Natural killer cell (primary cell): Measurements from ENCODE around the gene TREM1. TPM values are rescaled to one million over a fixed set of nuclear protein-coding genes. Genes with fewer than 3 reads are reported as not detected.
A peak's percentile ranks its signal among the peaks of the same experiment; 100 is the strongest.

Experiments
- ATAC-seq, 3 donors: fragments of 150-1000 bp in 2 of 3; fragments of 200-7000 bp in 1 of 3; cut with Tn5 transposase; 1 replicate in 1 of 3; 2 replicates in 2 of 3; pipeline ENCODE4 v1.10.0; 2021; ENCODE audit warnings: mild to moderate bottlenecking in 2 of 3, moderate library complexity in 2 of 3
- DNase-seq, 2 donors: peaks; one replicate each; pipeline versions ENCODE4 v3.0.0 to v3.0.0-alpha.2; 2013 to 2021; ENCODE audit warnings: mixed read lengths in 1 of 2
- H3K27ac ChIP-seq: one replicate; pipeline ENCODE4 v1.5.1; 2013; ENCODE audit warnings: mild to moderate bottlenecking, low read length
- H3K27me3 ChIP-seq: one replicate; pipeline ENCODE4 v1.6.1; 2013; ENCODE audit warnings: low read length; ENCODE audit not compliant: control insufficient read depth, insufficient read depth
- H3K36me3 ChIP-seq: one replicate; pipeline ENCODE4 v1.6.1; 2013; ENCODE audit warnings: low read length; ENCODE audit not compliant: control insufficient read depth, insufficient read depth
- H3K4me1 ChIP-seq: one replicate; pipeline ENCODE4 v1.6.1; 2013; ENCODE audit warnings: low read length; ENCODE audit not compliant: control insufficient read depth, insufficient read depth
- H3K4me3 ChIP-seq: one replicate; pipeline ENCODE4 v1.5.1; 2013; ENCODE audit warnings: low read length
- H3K9me3 ChIP-seq: one replicate; pipeline ENCODE4 v1.6.1; 2013; ENCODE audit warnings: low read length; ENCODE audit not compliant: control insufficient read depth, insufficient read depth
- H3K27ac Mint-ChIP-seq, 2 donors: one replicate each; pipeline ENCODE4 v1.8.0; 2022; ENCODE audit warnings: mild to moderate bottlenecking in 2 of 2, mixed read lengths in 2 of 2, moderate library complexity in 1 of 2
- H3K27me3 Mint-ChIP-seq, 2 donors: one replicate each; pipeline ENCODE4 v1.8.0; 2022; ENCODE audit warnings: low read depth in 2 of 2, mixed read lengths in 2 of 2
- H3K36me3 Mint-ChIP-seq: one replicate; pipeline ENCODE4 v1.8.0; 2022; ENCODE audit warnings: mixed read lengths
- H3K4me1 Mint-ChIP-seq, 2 donors: one replicate each; pipeline ENCODE4 v1.8.0; 2022; ENCODE audit warnings: mixed read lengths in 2 of 2
- H3K4me3 Mint-ChIP-seq: one replicate; pipeline ENCODE4 v1.8.0; 2022; ENCODE audit warnings: mild to moderate bottlenecking, moderate library complexity, mixed read lengths
- H3K9me3 Mint-ChIP-seq, 2 donors: one replicate each; pipeline ENCODE4 v1.8.0; 2022; ENCODE audit warnings: mixed read lengths in 2 of 2
- CTCF ChIP-seq: fragments of 200-600 bp; IDR thresholded peaks from one replicate; pipeline ENCODE4 v1.8.0; 2022; ENCODE audit warnings: antibody characterized with exemption
- WGBS: methylation state at CpG from one replicate; pipeline ENCODE4 v1.1.7; 2013; ENCODE audit warnings: missing lambda C conversion rate; ENCODE audit not compliant: insufficient coverage; 5-methylcytosine and 5-hydroxymethylcytosine counted together
- intact Hi-C: fragments of 100-400 bp; cut with micrococcal nuclease; formaldehyde crosslinking; loops from one replicate; pipeline ENCODE4 v1.14.2; 2022
- total RNA-seq, 4 donors: library from RNA; stranded (reverse); fragments of 120-200 nt in 1 of 4; gene quantifications; one replicate each; pipeline versions ENCODE4 v1.2.3 to v1.2.4, GENCODE V29; 2013 to 2022

TREM1 gene
- total RNA-seq, 3 donors from 2014 or later (not counting 1 experiment from before 2014, with no cell fraction given) = 9.5 to 44.2 (median 9.8) TPM

GRCh38 chr6:41331401-41332150 is 45.1 kb upstream of the TREM1 start:
- Histone ChIP-seq H3K4me3 (no peak overlapping the region), H3K36me3 (no peaks in the 10 kb centered on the region), H3K27ac (no peak overlapping the region), H3K27me3 (no peaks in the 10 kb centered on the region), H3K9me3 (no peaks in the 10 kb centered on the region), H3K4me1 (peaks cover 56% of the 10 kb centered on the region)
- H3K36me3 Mint-ChIP-seq = no peaks in the 10 kb centered on the region
- 96% methylated on average over 11 of the region's 11 CpGs for WGBS
- TF ChIP-seq CTCF = no peak
- peaks cover 47 to 56% of the 10 kb centered on the region in 2 donors for H3K4me1 Mint-ChIP-seq
- no peak for DNase-seq
- H3K27me3 Mint-ChIP-seq = peaks cover 2 to 6% of the 10 kb centered on the region in 2 donors
- no peaks in the 10 kb centered on the region for H3K9me3 Mint-ChIP-seq
- H3K4me3 Mint-ChIP-seq = peak overlapping the region; percentile 62
- intact Hi-C loops = loop anchor here (5.0 to 10.0 kb wide), 2 partner anchors 113 to 259 kb away; partner anchors contain the start of genes NFYA and OARD1
- peak overlapping the region; percentile 90 to 96 for H3K27ac Mint-ChIP-seq
- no peak for ATAC-seq

GRCh38 chr6:41327177-41327576 is 40.7 kb upstream of the TREM1 start:
- no peak overlapping the region for H3K27ac Mint-ChIP-seq
- no peaks in the 10 kb centered on the region for H3K36me3 Mint-ChIP-seq
- intact Hi-C loops = no loop called here
- WGBS = 100% methylated on average over 1 of the region's 2 CpGs
- peaks cover 13% of the 10 kb centered on the region in 2 donors for H3K4me1 Mint-ChIP-seq
- no peak overlapping the region for H3K4me3 ChIP-seq
- no peaks in the 10 kb centered on the region for H3K9me3 ChIP-seq
- H3K27ac ChIP-seq = no peak overlapping the region
- H3K36me3 ChIP-seq = no peaks in the 10 kb centered on the region
- H3K27me3 ChIP-seq = peaks cover 2% of the 10 kb centered on the region
- DNase-seq (no peak), ATAC-seq (no peak)
- H3K4me3 Mint-ChIP-seq = no peak overlapping the region
- peaks cover 13 to 14% of the 10 kb centered on the region in 2 donors for H3K27me3 Mint-ChIP-seq
- TF ChIP-seq CTCF = no peak
- peaks cover 12% of the 10 kb centered on the region for H3K4me1 ChIP-seq
- no peaks in the 10 kb centered on the region for H3K9me3 Mint-ChIP-seq

GRCh38 chr6:41326092-41326491 is 39.6 kb upstream of the TREM1 start:
- no peaks in the 10 kb centered on the region for H3K36me3 ChIP-seq
- Mint-ChIP-seq H3K4me1 (peaks cover 2% of the 10 kb centered on the region in 2 donors), H3K27me3 (peaks cover 13 to 17% of the 10 kb centered on the region in 2 donors), H3K36me3 (no peaks in the 10 kb centered on the region), H3K27ac (no peak overlapping the region), H3K9me3 (no peaks in the 10 kb centered on the region), H3K4me3 (no peak overlapping the region)
- ATAC-seq (no peak), DNase-seq (no peak)
- no peaks in the 10 kb centered on the region for H3K9me3 ChIP-seq
- no peak for TF ChIP-seq CTCF
- H3K27ac ChIP-seq = no peak overlapping the region
- H3K4me1 ChIP-seq = peaks cover 1% of the 10 kb centered on the region
- WGBS = 91% methylated on average over 9 of the region's 9 CpGs
- intact Hi-C loops = no loop called here
- H3K4me3 ChIP-seq = no peak overlapping the region
- peaks cover 2% of the 10 kb centered on the region for H3K27me3 ChIP-seq
